HG03571 (cell line): ENCODE results near the gene GCN1.
"Not testable (repeated sequence)": the region's sequence is repeated elsewhere in the genome, so short reads cannot be mapped to it uniquely, and the experiment has no call there.

Experiments
- ATAC-seq: cut with Tn5 transposase; IDR thresholded peaks from one replicate; pipeline ENCODE4 v1.9.1; 2021; ENCODE audit not compliant: unreplicated experiment

The GCN1 gene

GRCh38 chr12:120215766-120216735 is 21.5 kb upstream of the GCN1 start:
- no peak for ATAC-seq

GRCh38 chr12:120215357-120215735 is 20.8 kb upstream of the GCN1 start:
- ATAC-seq = no peak

- no peak for ATAC-seq
Observed at GRCh38 chr12:120214626-120215356, 20.3 kb upstream of the GCN1 start.

GRCh38 chr12:120213758-120214157 is 19.2 kb upstream of the GCN1 start:
- ATAC-seq = no peak

GRCh38 chr12:120213182-120213581 is 18.7 kb upstream of the GCN1 start:
- ATAC-seq = not testable (repeated sequence)

- no peak for ATAC-seq
Observed at GRCh38 chr12:120212301-120212700, 17.8 kb upstream of the GCN1 start.

GRCh38 chr12:120211904-120212283 is 17.4 kb upstream of the GCN1 start:
- no peak for ATAC-seq

GRCh38 chr12:120211243-120211903 is 16.9 kb upstream of the GCN1 start:
- no peak for ATAC-seq

- ATAC-seq = no peak
Observed at GRCh38 chr12:120209851-120210250, 15.3 kb upstream of the GCN1 start.

GRCh38 chr12:120207227-120207626 is 12.7 kb upstream of the GCN1 start:
- no peak for ATAC-seq

- ATAC-seq = not testable (repeated sequence)
Observed at GRCh38 chr12:120206781-120207180, 12.3 kb upstream of the GCN1 start.

- ATAC-seq = no peak
Observed at GRCh38 chr12:120206228-120206627, 11.7 kb upstream of the GCN1 start.

- ATAC-seq = no peak
Observed at GRCh38 chr12:120204171-120204570, 9.7 kb upstream of the GCN1 start.

- ATAC-seq = no peak
Observed at GRCh38 chr12:120200364-120200800, 5.9 kb upstream of the GCN1 start.

GRCh38 chr12:120199595-120200306 is 5.2 kb upstream of the GCN1 start:
- ATAC-seq = no peak

- ATAC-seq = no peak
Observed at GRCh38 chr12:120199025-120199424, 4.5 kb upstream of the GCN1 start.

- no peak for ATAC-seq
Observed at GRCh38 chr12:120197542-120197887, 3.0 kb upstream of the GCN1 start.

- ATAC-seq = not testable (repeated sequence)
Observed at GRCh38 chr12:120196817-120197541, 2.5 kb upstream of the GCN1 start.

- ATAC-seq = no peak
Observed at GRCh38 chr12:120196363-120196762, 1.8 kb upstream of the GCN1 start.

GRCh38 chr12:120194226-120194533 is 335 bp downstream of the GCN1 start:
- ATAC-seq = no peak
